ENCODE measurements around the gene WRAP73.

DNA sequence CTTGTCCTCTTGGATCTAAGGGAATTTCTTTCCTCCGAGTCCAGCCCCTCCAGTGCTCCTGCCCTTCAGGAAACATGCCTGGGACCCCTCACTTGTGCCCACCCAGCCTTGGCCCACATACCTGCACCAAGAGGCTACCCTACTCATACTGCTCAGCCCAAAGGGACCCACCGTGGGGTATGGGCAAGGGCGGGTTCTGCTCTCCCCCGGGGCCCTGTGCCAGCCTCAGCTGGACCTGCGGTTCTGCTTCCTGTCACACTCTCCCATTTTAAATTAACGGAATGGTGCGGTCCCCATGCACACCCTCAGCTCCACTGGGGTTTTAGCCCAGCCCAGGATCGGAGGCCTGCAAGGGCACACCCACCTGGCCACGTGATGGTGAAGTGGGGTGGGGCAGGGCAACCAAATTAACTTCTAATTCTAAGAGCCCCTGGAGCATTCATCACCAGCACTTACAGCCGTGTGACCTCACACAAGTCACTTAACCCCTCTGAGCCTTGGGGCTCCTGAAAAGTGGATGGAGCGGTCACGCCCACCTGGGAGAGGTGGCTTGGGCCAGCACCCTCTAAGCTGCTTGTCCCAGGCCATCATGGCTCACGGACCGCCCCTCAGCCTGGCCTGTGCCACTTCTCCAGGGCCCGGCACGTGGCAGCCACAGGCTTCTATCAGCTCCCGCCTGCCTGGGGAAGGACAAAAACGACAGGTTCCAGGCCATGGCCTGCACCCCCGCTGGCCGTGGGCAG is 30.8 kb upstream of the WRAP73 start:
- TF ChIP-seq RNF2 (IDR thresholded peaks at IDR 0.05; ENCODE audit: borderline replicate concordance, low read depth), result no peak
- TF ChIP-seq, protein P1, sequence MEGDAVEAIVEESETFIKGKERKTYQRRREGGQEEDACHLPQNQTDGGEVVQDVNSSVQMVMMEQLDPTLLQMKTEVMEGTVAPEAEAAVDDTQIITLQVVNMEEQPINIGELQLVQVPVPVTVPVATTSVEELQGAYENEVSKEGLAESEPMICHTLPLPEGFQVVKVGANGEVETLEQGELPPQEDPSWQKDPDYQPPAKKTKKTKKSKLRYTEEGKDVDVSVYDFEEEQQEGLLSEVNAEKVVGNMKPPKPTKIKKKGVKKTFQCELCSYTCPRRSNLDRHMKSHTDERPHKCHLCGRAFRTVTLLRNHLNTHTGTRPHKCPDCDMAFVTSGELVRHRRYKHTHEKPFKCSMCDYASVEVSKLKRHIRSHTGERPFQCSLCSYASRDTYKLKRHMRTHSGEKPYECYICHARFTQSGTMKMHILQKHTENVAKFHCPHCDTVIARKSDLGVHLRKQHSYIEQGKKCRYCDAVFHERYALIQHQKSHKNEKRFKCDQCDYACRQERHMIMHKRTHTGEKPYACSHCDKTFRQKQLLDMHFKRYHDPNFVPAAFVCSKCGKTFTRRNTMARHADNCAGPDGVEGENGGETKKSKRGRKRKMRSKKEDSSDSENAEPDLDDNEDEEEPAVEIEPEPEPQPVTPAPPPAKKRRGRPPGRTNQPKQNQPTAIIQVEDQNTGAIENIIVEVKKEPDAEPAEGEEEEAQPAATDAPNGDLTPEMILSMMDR (IDR thresholded peaks at IDR 0.05), result no peak
- TF ChIP-seq POLR2A (IDR thresholded peaks at IDR 0.05; ENCODE audit: low read length), result no peak
- TF ChIP-seq MYC (IDR thresholded peaks at IDR 0.05; ENCODE audit: borderline replicate concordance, low read length), result no peak
- TF ChIP-seq JUNB (IDR thresholded peaks at IDR 0.05), result no peak
- no peak for TF ChIP-seq RFX5 (IDR thresholded peaks at IDR 0.05)
- no peak for TF ChIP-seq CBX8 (IDR thresholded peaks at IDR 0.05)
